Neural cell (in vitro differentiated cells): Measurements from ENCODE around the gene TCIRG1. TPM values are rescaled to one million over a fixed set of nuclear protein-coding genes. Genes with fewer than 3 reads are reported as not detected.

Source experiments
- H2AFZ ChIP-seq: fragments of 200-600, 300-800 bp; sonication (generic), shearing (Covaris generic); 2 replicates; pipeline ENCODE4 v1.6.0; 2014; ENCODE audit warnings: low read depth, mild to moderate bottlenecking, antibody characterized with exemption, low read length, moderate library complexity
- H3F3A ChIP-seq: fragments of 200-600 bp; shearing (Covaris generic); 2 replicates; pipeline ENCODE4 v1.6.1; 2016; ENCODE audit warnings: mild to moderate bottlenecking, moderate library complexity, mixed read lengths, antibody characterized with exemption, low read length; ENCODE audit not compliant: insufficient read depth, poor library complexity, severe bottlenecking
- H3K27ac ChIP-seq: fragments of 200-600, 300-800 bp; sonication (generic), shearing (Covaris generic); 2 replicates; pipeline ENCODE4 v1.5.1; 2014; ENCODE audit warnings: mild to moderate bottlenecking, low read length, moderate library complexity
- H3K27me3 ChIP-seq: fragments of 300-800, 200-600 bp; sonication (generic), shearing (Covaris generic); 2 replicates; pipeline ENCODE4 v1.6.0; 2014; ENCODE audit warnings: mild to moderate bottlenecking, low read depth, low read length, moderate library complexity; ENCODE audit not compliant: insufficient read depth
- H3K36me3 ChIP-seq: fragments of 300-800, 200-600 bp; sonication (generic), shearing (Covaris generic); 2 replicates; pipeline ENCODE4 v1.5.1; 2014; ENCODE audit warnings: mild to moderate bottlenecking, antibody characterized with exemption, low read length, moderate library complexity; ENCODE audit not compliant: insufficient read depth
- H3K4me2 ChIP-seq: fragments of 300-800, 200-600 bp; sonication (generic), shearing (Covaris generic); 2 replicates; pipeline ENCODE4 v1.6.0; 2014; ENCODE audit warnings: mild to moderate bottlenecking, low read length
- H3K4me3 ChIP-seq: fragments of 300-800, 200-600 bp; sonication (generic), shearing (Covaris generic); 2 replicates; pipeline ENCODE4 v1.5.1; 2014; ENCODE audit warnings: mild to moderate bottlenecking, low read length, moderate library complexity
- H3K79me2 ChIP-seq: fragments of 200-600 bp; shearing (Covaris generic); replicated peaks from 2 replicates; pipeline ENCODE4 v1.6.0; 2014; ENCODE audit warnings: mild to moderate bottlenecking, low read length, moderate library complexity; ENCODE audit not compliant: insufficient read depth
- H3K9ac ChIP-seq: fragments of 300-800, 200-600 bp; sonication (generic), shearing (Covaris generic); 2 replicates; pipeline ENCODE4 v1.6.1; 2016; ENCODE audit warnings: mild to moderate bottlenecking, low read length, mixed read lengths
- H3K9me2 ChIP-seq: fragments of 200-600 bp; shearing (Covaris generic); 2 replicates; pipeline ENCODE4 v1.6.1; 2016; ENCODE audit warnings: mild to moderate bottlenecking, low read length, mixed read lengths; ENCODE audit not compliant: insufficient read depth
- H3K9me3 ChIP-seq: fragments of 200-600, 300-800 bp; sonication (generic), shearing (Covaris generic); 2 replicates; pipeline ENCODE4 v1.6.1; 2016; ENCODE audit warnings: mild to moderate bottlenecking, mixed run types, low read length, moderate library complexity, mixed read lengths
- H4K20me1 ChIP-seq: fragments of 200-600 bp; shearing (Covaris generic); 2 replicates; pipeline ENCODE4 v1.6.1; 2016; ENCODE audit warnings: mild to moderate bottlenecking, mixed run types; ENCODE audit not compliant: insufficient read depth
- EP300 ChIP-seq: fragments of 450-650 bp; conservative IDR thresholded peaks from 2 replicates; pipeline ENCODE4 v1.6.1; 2014; ENCODE audit warnings: antibody characterized with exemption, mild to moderate bottlenecking, moderate library complexity; ENCODE audit not compliant: poor library complexity, severe bottlenecking
- EZH2 ChIP-seq: fragments of 200-600, 300-800 bp; shearing (Covaris generic), sonication (generic); IDR thresholded peaks from 2 replicates; pipeline ENCODE4 v1.6.1; 2014; ENCODE audit warnings: antibody characterized with exemption, low read length, borderline replicate concordance, mild to moderate bottlenecking; ENCODE audit not compliant: insufficient read depth, poor library complexity, severe bottlenecking
- MXI1 ChIP-seq: fragments of 450-650 bp; conservative IDR thresholded peaks from 2 replicates; pipeline ENCODE4 v1.6.1; 2014; ENCODE audit warnings: antibody characterized with exemption, mild to moderate bottlenecking; ENCODE audit not compliant: poor library complexity, severe bottlenecking
- POLR2AphosphoS5 ChIP-seq: IDR thresholded peaks from 2 replicates; pipeline ENCODE4 v1.6.1; 2012
- RAD21 ChIP-seq: fragments of 450-650 bp; conservative IDR thresholded peaks from 2 replicates; pipeline ENCODE4 v1.6.1; 2014; ENCODE audit warnings: antibody characterized with exemption, mild to moderate bottlenecking, moderate library complexity
- SMC3 ChIP-seq: fragments of 450-650 bp; conservative IDR thresholded peaks from 2 replicates; pipeline ENCODE4 v1.6.1; 2014; ENCODE audit warnings: antibody characterized with exemption, mild to moderate bottlenecking, moderate library complexity; ENCODE audit not compliant: poor library complexity
- TAF1 ChIP-seq: IDR thresholded peaks from 2 replicates; pipeline ENCODE4 v1.6.1; 2012; ENCODE audit warnings: low read depth
- polyA plus RNA-seq: library from polyadenylated mRNA; depleted of rRNA; stranded (reverse); fragments of >200 nt; gene quantifications from 2 replicates; pipeline ENCODE4 v1.2.3, GENCODE V29; 2014
- TF ChIP-seq, protein P1 (sequence below): IDR thresholded peaks from 2 replicates; pipeline ENCODE4 v1.6.1; 2012; ENCODE audit warnings: borderline replicate concordance
- TF ChIP-seq, protein P2 (sequence below): fragments of 450-650 bp; IDR thresholded peaks from 2 replicates; pipeline ENCODE4 v1.5.1; 2014; ENCODE audit warnings: antibody characterized with exemption, mild to moderate bottlenecking, moderate library complexity; ENCODE audit not compliant: poor library complexity, severe bottlenecking

The TCIRG1 gene
- polyA plus RNA-seq, 1 donor from 2014 or later = 1.8 TPM

- Histone ChIP-seq H3K79me2 (no peaks in the 10 kb centered on the region), H3K27ac (no peak overlapping the region), H2AFZ (no peak overlapping the region), H3K4me3 (no peak overlapping the region), H3K9ac (no peak overlapping the region), H3K27me3 (no peaks in the 10 kb centered on the region), H3K9me3 (no peaks in the 10 kb centered on the region), H4K20me1 (no peaks in the 10 kb centered on the region), H3K9me2 (no peaks in the 10 kb centered on the region), H3K36me3 (peaks cover 7% of the 10 kb centered on the region), H3F3A (no peaks in the 10 kb centered on the region), H3K4me2 (no peak overlapping the region)
- TF ChIP-seq, protein P1, sequence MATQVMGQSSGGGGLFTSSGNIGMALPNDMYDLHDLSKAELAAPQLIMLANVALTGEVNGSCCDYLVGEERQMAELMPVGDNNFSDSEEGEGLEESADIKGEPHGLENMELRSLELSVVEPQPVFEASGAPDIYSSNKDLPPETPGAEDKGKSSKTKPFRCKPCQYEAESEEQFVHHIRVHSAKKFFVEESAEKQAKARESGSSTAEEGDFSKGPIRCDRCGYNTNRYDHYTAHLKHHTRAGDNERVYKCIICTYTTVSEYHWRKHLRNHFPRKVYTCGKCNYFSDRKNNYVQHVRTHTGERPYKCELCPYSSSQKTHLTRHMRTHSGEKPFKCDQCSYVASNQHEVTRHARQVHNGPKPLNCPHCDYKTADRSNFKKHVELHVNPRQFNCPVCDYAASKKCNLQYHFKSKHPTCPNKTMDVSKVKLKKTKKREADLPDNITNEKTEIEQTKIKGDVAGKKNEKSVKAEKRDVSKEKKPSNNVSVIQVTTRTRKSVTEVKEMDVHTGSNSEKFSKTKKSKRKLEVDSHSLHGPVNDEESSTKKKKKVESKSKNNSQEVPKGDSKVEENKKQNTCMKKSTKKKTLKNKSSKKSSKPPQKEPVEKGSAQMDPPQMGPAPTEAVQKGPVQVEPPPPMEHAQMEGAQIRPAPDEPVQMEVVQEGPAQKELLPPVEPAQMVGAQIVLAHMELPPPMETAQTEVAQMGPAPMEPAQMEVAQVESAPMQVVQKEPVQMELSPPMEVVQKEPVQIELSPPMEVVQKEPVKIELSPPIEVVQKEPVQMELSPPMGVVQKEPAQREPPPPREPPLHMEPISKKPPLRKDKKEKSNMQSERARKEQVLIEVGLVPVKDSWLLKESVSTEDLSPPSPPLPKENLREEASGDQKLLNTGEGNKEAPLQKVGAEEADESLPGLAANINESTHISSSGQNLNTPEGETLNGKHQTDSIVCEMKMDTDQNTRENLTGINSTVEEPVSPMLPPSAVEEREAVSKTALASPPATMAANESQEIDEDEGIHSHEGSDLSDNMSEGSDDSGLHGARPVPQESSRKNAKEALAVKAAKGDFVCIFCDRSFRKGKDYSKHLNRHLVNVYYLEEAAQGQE = no peak
- TF ChIP-seq RAD21 (no peak), MXI1 (no peak), TAF1 (no peak), POLR2AphosphoS5 (no peak), EZH2 (no peak), EP300 (no peak), SMC3 (no peak)
- TF ChIP-seq, protein P2, sequence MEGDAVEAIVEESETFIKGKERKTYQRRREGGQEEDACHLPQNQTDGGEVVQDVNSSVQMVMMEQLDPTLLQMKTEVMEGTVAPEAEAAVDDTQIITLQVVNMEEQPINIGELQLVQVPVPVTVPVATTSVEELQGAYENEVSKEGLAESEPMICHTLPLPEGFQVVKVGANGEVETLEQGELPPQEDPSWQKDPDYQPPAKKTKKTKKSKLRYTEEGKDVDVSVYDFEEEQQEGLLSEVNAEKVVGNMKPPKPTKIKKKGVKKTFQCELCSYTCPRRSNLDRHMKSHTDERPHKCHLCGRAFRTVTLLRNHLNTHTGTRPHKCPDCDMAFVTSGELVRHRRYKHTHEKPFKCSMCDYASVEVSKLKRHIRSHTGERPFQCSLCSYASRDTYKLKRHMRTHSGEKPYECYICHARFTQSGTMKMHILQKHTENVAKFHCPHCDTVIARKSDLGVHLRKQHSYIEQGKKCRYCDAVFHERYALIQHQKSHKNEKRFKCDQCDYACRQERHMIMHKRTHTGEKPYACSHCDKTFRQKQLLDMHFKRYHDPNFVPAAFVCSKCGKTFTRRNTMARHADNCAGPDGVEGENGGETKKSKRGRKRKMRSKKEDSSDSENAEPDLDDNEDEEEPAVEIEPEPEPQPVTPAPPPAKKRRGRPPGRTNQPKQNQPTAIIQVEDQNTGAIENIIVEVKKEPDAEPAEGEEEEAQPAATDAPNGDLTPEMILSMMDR = no peak
Measured at GRCh38 chr11:68067991-68068390, 29.2 kb downstream of the TCIRG1 start.

GRCh38 chr11:68071281-68072048 is 32.6 kb downstream of the TCIRG1 start:
- H2AFZ ChIP-seq = no peak overlapping the region
- no peak overlapping the region for H3K4me2 ChIP-seq

More at GRCh38 chr11:68071281-68072048, 32.6 kb downstream of the TCIRG1 start:
- H4K20me1 ChIP-seq = no peaks in the 10 kb centered on the region
- H3K9me3 ChIP-seq = no peaks in the 10 kb centered on the region
- no peaks in the 10 kb centered on the region for H3F3A ChIP-seq
- no peaks in the 10 kb centered on the region for H3K27me3 ChIP-seq
- no peak overlapping the region for H3K9ac ChIP-seq
- no peak overlapping the region for H3K27ac ChIP-seq
- H3K9me2 ChIP-seq = no peaks in the 10 kb centered on the region
- TF ChIP-seq EZH2 = no peak
- TF ChIP-seq RAD21 = no peak
- TF ChIP-seq MXI1 = no peak
- no peak for TF ChIP-seq SMC3
- TF ChIP-seq TAF1 = no peak
- TF ChIP-seq, protein P2 = no peak
- H3K4me3 ChIP-seq = no peak overlapping the region
- peaks cover 7% of the 10 kb centered on the region for H3K36me3 ChIP-seq
- H3K79me2 ChIP-seq = no peaks in the 10 kb centered on the region
